ENCODE results near the gene OR9A4. TPM values are rescaled to one million over a fixed set of nuclear protein-coding genes. Genes with fewer than 3 reads are reported as not detected.

The OR9A4 gene
- total RNA-seq, 1 experiment from 2014 or later, result not detected

- intact Hi-C loops (cut with micrococcal nuclease), result no loop called here
- ChIA-PET POLR2A (no interaction called here), RAD21 (ENCODE audit: low non-redundant PET in 1 of 2, low total read pairs in 2 of 2, uncharacterized antibody in 2 of 2, unreplicated experiment in 2 of 2) (no interaction called here), CTCF (no interaction called here)
- H3K4me3 ChIP-seq (replicated peaks in 1 of 2; ENCODE audit: low read depth in 1 of 2, low read length in 2 of 2), result no peak overlapping the region
- ATAC-seq (no peak), DNase-seq (ENCODE audit: low read depth, low spot score) (no peak)
- no TSS peak for BruUV-seq (replicated peaks)
- no peak overlapping the region for H2AFZ ChIP-seq (ENCODE audit: low read depth, low read length, poor library complexity, severe bottlenecking)
- TF ChIP-seq EGR1 (IDR thresholded peaks at IDR 0.05; ENCODE audit: low read depth) (no peak), ZNF274 (IDR thresholded peaks at IDR 0.05; ENCODE audit: low read depth, low read length) (no peak)
- no peaks in the 10 kb centered on the region for H3K79me2 ChIP-seq (ENCODE audit: insufficient read depth, low read length)
- no peaks in the 10 kb centered on the region for H4K20me1 ChIP-seq (ENCODE audit: insufficient read depth)
- no peaks in the 10 kb centered on the region for H3K4me1 ChIP-seq (ENCODE audit: control insufficient read depth in 1 of 2, insufficient read depth in 2 of 2, low read length in 2 of 2)
- no peak overlapping the region for H3K27ac ChIP-seq (ENCODE audit: low read depth, low read length)
- no peaks in the 10 kb centered on the region for H3K9me3 ChIP-seq (ENCODE audit: control insufficient read depth in 1 of 2, insufficient read depth in 1 of 2, low read depth in 1 of 2, low read length in 2 of 2)
- no peaks in the 10 kb centered on the region for H3K36me3 ChIP-seq (ENCODE audit: control insufficient read depth in 1 of 2, insufficient read depth in 2 of 2, low read length in 2 of 2)
- H3K9ac ChIP-seq (ENCODE audit: low read length), result no peak overlapping the region
- no peaks in the 10 kb centered on the region for H3K27me3 ChIP-seq (ENCODE audit: insufficient read depth, low read length)
- H3K4me2 ChIP-seq (ENCODE audit: low read length), result no peak overlapping the region
- no peaks in the 10 kb centered on the region for H3K9me2 ChIP-seq (ENCODE audit: insufficient read depth)
Observed at GRCh38 chr7:141906285-141906684, 9.9 kb upstream of the OR9A4 start.

GRCh38 chr7:141911391-141911790, 4.8 kb upstream of the OR9A4 start:
- ChIA-PET POLR2A (no interaction called here), RAD21 (ENCODE audit: low non-redundant PET in 1 of 2, low total read pairs in 2 of 2, uncharacterized antibody in 2 of 2, unreplicated experiment in 2 of 2) (no interaction called here), CTCF (no interaction called here)
- H3K4me3 ChIP-seq (replicated peaks in 1 of 2; ENCODE audit: low read depth in 1 of 2, low read length in 2 of 2), result no peak overlapping the region
- no peak overlapping the region for H2AFZ ChIP-seq (ENCODE audit: low read depth, low read length, poor library complexity, severe bottlenecking)
- H3K9me2 ChIP-seq (ENCODE audit: insufficient read depth), result no peaks in the 10 kb centered on the region
- ATAC-seq (no peak), DNase-seq (ENCODE audit: low read depth, low spot score) (no peak)
- H3K9me3 ChIP-seq (ENCODE audit: control insufficient read depth in 1 of 2, insufficient read depth in 1 of 2, low read depth in 1 of 2, low read length in 2 of 2), result no peaks in the 10 kb centered on the region
- H3K79me2 ChIP-seq (ENCODE audit: insufficient read depth, low read length), result no peaks in the 10 kb centered on the region
- no TSS peak for BruUV-seq (replicated peaks)
- no peaks in the 10 kb centered on the region for H4K20me1 ChIP-seq (ENCODE audit: insufficient read depth)
- no peak for TF ChIP-seq CEBPB (IDR thresholded peaks at IDR 0.05; ENCODE audit: low read depth)
- TF ChIP-seq CBX3 (IDR thresholded peaks at IDR 0.05; ENCODE audit: low read depth), result no peak
- TF ChIP-seq, protein P1, sequence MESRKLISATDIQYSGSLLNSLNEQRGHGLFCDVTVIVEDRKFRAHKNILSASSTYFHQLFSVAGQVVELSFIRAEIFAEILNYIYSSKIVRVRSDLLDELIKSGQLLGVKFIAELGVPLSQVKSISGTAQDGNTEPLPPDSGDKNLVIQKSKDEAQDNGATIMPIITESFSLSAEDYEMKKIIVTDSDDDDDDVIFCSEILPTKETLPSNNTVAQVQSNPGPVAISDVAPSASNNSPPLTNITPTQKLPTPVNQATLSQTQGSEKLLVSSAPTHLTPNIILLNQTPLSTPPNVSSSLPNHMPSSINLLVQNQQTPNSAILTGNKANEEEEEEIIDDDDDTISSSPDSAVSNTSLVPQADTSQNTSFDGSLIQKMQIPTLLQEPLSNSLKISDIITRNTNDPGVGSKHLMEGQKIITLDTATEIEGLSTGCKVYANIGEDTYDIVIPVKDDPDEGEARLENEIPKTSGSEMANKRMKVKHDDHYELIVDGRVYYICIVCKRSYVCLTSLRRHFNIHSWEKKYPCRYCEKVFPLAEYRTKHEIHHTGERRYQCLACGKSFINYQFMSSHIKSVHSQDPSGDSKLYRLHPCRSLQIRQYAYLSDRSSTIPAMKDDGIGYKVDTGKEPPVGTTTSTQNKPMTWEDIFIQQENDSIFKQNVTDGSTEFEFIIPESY (IDR thresholded peaks at IDR 0.05; ENCODE audit: extremely low read depth, insufficient replicate concordance, low read length), result no peak
- TF ChIP-seq ZFX (IDR thresholded peaks at IDR 0.05), result no peak
- no peak for TF ChIP-seq YY1 (IDR thresholded peaks at IDR 0.05; ENCODE audit: extremely low read depth, insufficient replicate concordance, low read depth, low read length)
- no peak for TF ChIP-seq EGR1 (IDR thresholded peaks at IDR 0.05; ENCODE audit: low read depth)
- no peak for TF ChIP-seq TCF7L2 (IDR thresholded peaks at IDR 0.05; ENCODE audit: borderline replicate concordance, extremely low read depth, insufficient read depth, insufficient read length)
- no peak for TF ChIP-seq FOSL1 (IDR thresholded peaks at IDR 0.05; ENCODE audit: low read depth)
- TF ChIP-seq POLR2A (IDR thresholded peaks at IDR 0.05; ENCODE audit: borderline replicate concordance, extremely low read depth, insufficient read depth, insufficient read length), result no peak
- TF ChIP-seq SP1 (IDR thresholded peaks at IDR 0.05; ENCODE audit: low read depth), result no peak
- TF ChIP-seq EZH2 (IDR thresholded peaks at IDR 0.05), result no peak
- TF ChIP-seq ELF1 (IDR thresholded peaks at IDR 0.05; ENCODE audit: borderline replicate concordance, low read depth), result no peak
- TF ChIP-seq, protein P2, sequence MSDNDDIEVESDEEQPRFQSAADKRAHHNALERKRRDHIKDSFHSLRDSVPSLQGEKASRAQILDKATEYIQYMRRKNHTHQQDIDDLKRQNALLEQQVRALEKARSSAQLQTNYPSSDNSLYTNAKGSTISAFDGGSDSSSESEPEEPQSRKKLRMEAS (IDR thresholded peaks at IDR 0.05), result no peak
- TF ChIP-seq, protein P3, sequence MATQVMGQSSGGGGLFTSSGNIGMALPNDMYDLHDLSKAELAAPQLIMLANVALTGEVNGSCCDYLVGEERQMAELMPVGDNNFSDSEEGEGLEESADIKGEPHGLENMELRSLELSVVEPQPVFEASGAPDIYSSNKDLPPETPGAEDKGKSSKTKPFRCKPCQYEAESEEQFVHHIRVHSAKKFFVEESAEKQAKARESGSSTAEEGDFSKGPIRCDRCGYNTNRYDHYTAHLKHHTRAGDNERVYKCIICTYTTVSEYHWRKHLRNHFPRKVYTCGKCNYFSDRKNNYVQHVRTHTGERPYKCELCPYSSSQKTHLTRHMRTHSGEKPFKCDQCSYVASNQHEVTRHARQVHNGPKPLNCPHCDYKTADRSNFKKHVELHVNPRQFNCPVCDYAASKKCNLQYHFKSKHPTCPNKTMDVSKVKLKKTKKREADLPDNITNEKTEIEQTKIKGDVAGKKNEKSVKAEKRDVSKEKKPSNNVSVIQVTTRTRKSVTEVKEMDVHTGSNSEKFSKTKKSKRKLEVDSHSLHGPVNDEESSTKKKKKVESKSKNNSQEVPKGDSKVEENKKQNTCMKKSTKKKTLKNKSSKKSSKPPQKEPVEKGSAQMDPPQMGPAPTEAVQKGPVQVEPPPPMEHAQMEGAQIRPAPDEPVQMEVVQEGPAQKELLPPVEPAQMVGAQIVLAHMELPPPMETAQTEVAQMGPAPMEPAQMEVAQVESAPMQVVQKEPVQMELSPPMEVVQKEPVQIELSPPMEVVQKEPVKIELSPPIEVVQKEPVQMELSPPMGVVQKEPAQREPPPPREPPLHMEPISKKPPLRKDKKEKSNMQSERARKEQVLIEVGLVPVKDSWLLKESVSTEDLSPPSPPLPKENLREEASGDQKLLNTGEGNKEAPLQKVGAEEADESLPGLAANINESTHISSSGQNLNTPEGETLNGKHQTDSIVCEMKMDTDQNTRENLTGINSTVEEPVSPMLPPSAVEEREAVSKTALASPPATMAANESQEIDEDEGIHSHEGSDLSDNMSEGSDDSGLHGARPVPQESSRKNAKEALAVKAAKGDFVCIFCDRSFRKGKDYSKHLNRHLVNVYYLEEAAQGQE (IDR thresholded peaks at IDR 0.05; ENCODE audit: low read depth), result no peak
- H3K9ac ChIP-seq (ENCODE audit: low read length), result no peak overlapping the region
- no peak overlapping the region for H3K27ac ChIP-seq (ENCODE audit: low read depth, low read length)
- H3K27me3 ChIP-seq (ENCODE audit: insufficient read depth, low read length), result no peaks in the 10 kb centered on the region
- H3K36me3 ChIP-seq (ENCODE audit: control insufficient read depth in 1 of 2, insufficient read depth in 2 of 2, low read length in 2 of 2), result no peaks in the 10 kb centered on the region
- no peaks in the 10 kb centered on the region for H3K4me1 ChIP-seq (ENCODE audit: control insufficient read depth in 1 of 2, insufficient read depth in 2 of 2, low read length in 2 of 2)
- no peak overlapping the region for H3K4me2 ChIP-seq (ENCODE audit: low read length)
- intact Hi-C loops (cut with micrococcal nuclease), result no loop called here
